Stimulated activated CD4-positive, alpha-beta T cell treated with anti-CD3 and anti-CD28 coated beads, Interleukin-2, amount 100 ng/mL, for 4 hours (primary cell): ENCODE data around the gene ACAP3.

Experiments
- DNase-seq: peaks from one replicate; pipeline ENCODE4 v3.0.0-alpha.2; 2020; ENCODE audit warnings: low read depth

The ACAP3 gene

GRCh38 chr1:1344655-1345361 is 37.1 kb upstream of the ACAP3 start:
- peak; percentile 54 for DNase-seq

GRCh38 chr1:1343811-1344421 is 36.2 kb upstream of the ACAP3 start:
- no peak for DNase-seq

DNA sequence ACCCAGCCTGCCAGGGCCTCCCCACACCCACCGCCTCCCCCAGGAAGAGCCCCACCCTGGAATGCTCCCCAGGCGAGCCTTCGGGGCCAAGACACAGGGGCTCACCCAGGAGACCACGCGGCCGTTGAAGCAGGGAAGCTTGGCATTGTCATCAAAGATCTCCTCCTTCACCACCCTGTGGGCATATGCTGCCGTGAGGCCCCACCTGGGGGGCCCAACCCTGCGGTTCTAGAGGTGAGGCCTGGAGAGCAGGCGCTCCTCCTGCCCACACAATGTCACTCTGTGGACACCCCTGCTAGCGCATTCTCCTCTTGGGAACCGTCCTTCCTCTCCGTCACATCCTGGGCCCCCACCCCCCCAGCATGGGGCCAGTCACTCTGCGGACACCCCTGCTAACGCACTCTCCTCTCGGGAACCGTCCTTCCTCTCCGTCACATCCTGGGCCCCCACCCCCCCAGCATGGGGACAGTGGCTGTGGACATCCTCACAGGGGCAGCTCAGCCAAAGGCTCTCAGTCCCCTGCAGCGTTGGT is 34.9 kb upstream of the ACAP3 start:
- DNase-seq, result no peak

DNA sequence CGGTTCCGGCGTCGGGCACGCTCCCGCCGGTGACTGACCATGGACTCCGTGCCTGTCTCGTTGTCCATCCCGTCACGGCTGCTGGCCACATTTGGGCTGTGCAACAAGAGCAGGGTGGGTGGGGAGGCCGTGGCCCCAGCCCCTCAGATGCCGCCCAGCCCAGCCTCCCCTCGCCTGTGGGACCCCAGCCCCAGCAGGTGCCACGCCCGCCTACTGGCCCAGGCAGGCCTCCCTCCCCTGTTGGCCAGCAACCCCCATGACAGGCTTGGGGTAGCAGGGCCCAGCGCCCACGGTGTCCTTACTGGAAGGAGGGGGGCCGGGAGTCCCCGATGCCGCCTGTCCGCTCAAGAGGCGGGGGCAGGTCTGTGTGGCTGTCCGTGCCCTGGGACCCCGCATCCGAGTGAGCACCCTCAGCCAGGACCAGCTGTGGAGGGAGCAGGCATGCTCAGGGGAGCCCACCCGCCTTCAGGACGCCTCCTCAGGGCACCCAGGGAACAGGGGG is 34.4 kb upstream of the ACAP3 start:
- DNase-seq, result no peak

DNA sequence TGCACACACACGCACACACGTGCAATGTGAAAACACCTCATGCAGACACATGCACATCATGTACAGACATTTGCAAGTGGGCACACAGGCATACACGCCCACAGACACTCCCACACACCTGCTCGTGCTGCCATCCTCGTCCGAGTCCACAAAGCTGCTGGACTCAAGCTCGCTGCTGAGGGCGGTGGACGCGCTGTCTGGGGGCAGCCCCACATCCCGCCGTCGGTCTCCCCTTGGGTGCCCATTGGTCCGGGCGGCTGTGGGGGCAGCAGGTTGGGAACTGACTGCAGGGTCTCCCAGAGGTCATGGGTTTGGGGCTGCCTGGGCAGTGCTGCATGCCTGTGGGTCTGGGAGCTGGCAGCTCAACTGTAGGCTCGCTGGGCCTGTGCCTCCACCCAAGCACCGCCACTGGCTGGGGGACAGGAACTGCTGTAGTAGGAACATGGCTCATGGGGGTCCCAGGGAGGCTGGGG is 33.9 kb upstream of the ACAP3 start:
- DNase-seq, result no peak

DNA sequence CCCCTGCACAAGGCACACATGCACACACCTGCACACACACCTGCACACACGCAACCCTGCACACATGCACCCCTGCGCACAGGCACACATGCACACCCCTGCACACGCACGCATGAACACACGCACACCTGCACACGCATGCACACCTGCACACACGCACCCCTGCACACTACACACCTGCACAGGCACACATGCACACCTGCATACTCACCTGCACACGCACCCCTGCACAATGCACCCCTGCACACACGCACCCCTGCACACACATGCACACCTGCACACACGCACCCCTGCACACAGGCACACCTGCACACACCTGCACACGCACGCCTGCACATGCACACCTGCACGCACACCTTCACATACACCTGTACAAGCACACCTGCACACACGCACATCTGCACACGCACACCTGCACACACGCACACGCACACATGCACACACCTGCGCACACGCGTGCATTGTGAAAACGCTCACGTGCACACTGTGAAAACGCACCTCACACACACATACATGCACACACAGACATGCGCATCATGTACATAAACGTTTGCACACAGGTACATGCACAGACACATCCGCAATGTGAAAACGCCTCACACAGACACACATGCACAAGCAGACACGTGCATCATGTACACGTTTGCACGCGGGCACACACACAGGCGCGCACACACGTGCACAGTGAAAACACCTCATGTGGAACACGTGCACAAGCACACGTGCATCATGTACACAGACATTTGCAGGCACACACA is 33.2 kb upstream of the ACAP3 start:
- DNase-seq, result no peak

DNA sequence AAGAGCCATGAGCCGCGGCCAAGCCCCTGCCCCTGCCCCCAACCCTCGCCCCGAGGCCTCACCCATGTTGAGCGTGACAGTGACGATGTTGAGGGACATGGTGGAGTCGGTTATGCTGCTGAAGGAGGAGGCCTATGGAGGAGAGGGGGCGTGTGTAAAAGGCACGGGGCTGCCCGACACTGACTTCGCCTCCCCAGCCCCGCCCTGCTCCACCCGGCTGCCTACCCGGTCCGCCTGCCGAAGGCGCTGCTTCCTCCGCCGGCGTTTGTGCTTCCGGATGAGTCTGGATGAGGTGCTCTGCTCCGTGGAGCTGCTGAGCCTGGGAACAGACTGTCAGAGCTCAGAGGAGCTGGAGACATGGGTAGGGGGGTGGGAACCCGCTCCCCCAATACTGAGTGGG is 32.5 kb upstream of the ACAP3 start:
- no peak for DNase-seq

DNA sequence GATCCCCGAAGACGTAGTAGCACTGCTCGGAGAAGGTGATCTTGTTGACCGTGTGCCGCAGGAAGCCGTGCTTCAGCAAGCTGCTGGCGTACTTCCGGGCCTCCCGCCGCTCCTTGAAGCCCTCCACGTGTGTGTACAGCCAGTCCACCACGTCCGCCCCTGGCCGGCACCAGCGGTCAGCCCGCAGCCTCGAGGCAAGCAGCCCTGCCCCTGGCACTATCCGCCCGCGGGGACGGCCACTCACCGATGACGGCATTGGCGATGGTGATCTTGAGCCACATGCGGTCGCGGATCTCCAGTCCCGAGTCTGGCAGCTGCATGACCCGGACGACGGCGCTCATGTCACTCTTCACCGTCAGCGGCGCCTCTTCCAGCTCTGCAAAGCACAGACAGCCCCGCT is 30.5 kb upstream of the ACAP3 start:
- no peak for DNase-seq

DNA sequence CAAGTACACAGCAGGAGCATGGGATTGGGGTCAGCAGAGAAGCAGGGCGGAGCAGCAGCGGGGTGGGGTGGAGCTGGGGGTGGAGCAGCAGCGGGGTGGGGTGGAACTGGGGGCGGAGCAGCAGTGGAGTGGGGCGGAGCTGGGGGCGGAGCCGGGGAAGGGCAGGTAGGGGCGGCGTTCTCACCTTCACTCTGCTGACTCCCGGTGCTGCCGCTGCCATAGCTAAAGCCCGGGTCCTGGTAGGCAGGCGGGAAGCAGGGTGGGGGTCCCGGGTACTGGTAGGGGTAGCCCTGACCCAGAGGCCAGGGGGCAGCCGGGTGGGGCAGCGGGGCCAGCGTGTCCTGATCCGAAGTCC is 30.0 kb upstream of the ACAP3 start:
- no peak for DNase-seq

DNA sequence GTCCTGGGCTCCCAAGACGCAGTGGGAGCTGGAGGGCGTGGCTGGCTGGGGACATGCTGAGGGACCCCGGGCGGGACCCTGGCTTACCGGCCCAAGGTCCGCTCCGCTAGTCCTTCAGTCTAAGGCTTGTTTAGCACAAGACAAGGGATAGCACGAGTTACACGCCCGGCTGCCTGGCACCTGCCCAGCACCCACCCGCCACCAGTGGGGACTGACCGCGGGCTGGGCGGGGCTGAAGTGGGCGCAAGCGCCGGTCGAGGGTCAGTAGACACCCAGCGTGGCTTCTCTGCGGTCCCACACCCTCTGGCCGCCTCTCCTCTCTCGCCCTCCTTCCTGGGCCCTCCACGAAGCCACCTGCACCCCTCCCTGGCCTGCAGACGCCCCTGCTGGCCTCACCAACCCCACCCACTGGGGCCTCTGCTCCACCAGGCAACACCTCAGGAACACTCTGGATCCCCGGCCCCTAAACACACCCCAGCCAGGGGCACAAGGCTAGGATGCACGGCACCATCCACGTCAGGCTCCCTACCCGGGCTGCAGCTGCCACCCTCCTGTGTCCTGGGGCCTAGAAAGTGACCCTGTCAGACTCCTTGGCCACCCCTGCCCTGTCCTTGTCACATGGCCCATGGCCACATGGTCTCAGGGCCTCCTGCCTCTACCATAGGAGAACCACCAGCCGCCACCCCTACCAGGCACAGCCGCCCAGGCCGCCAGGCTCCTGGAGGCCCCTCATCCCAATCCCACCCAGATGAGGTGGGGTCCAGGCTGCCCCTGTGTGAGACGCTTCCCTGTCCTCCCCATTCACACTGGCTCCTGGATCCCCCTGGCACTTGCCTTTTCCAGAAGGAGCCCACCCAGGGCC is 29.4 kb upstream of the ACAP3 start:
- no peak for DNase-seq

GRCh38 chr1:1336446-1336845 is 28.7 kb upstream of the ACAP3 start:
- no peak for DNase-seq

DNA sequence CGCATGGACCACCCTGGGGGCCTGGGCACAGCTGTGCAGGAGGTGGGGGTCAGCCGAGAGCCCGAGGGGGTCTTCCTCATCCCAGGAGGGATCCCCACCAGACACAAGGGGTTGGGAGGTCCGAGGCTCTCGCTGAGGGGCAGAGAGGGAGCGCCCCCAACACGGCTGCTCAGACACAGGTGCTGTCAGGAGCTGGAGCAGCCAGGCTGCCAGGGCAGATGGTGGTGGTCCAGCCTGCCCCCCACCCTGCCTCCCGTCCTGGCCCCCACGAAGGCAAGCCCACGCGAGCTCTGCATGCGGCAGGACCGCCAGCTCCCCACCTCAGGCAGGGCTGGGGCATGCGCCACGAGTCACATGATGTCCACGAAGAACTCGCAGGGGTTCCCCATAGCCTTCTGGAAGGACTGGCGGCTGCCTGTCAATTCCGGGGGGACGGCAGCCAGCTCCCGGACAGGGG is 28.1 kb upstream of the ACAP3 start:
- no peak for DNase-seq

DNA sequence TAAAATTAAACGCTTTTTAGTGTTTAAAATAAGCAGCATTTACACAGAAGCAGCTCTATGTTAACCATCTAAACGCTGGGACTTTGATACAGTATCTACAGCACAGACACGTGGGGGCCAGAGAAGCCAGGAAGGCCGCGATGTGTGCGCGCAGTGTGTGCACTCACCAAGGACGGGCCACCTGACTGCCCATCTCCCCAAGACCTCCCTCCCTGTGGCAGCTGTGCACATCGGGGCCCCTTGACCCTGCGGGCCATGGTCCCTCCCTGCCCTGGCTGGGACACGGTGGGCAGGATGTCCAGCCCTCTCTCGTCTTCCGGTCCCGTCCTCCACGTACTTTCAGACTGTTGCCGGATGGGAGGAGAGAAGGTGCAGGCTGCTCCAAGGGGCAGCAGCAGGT is 27.6 kb upstream of the ACAP3 start:
- DNase-seq, result no peak

GRCh38 chr1:1334835-1335234 is 27.1 kb upstream of the ACAP3 start:
- DNase-seq, result no peak

- DNase-seq, result no peak
Observed at GRCh38 chr1:1333551-1334241, 26.0 kb upstream of the ACAP3 start.

- DNase-seq, result no peak
Observed at GRCh38 chr1:1332774-1333480, 25.2 kb upstream of the ACAP3 start.

DNA sequence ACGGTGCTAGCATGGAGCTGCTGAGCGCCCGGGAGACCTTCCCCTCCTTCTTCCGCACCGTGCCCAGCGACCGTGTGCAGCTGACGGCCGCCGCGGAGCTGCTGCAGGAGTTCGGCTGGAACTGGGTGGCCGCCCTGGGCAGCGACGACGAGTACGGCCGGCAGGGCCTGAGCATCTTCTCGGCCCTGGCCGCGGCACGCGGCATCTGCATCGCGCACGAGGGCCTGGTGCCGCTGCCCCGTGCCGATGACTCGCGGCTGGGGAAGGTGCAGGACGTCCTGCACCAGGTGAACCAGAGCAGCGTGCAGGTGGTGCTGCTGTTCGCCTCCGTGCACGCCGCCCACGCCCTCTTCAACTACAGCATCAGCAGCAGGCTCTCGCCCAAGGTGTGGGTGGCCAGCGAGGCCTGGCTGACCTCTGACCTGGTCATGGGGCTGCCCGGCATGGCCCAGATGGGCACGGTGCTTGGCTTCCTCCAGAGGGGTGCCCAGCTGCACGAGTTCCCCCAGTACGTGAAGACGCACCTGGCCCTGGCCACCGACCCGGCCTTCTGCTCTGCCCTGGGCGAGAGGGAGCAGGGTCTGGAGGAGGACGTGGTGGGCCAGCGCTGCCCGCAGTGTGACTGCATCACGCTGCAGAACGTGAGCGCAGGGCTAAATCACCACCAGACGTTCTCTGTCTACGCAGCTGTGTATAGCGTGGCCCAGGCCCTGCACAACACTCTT is 24.5 kb upstream of the ACAP3 start:
- no peak for DNase-seq

DNA sequence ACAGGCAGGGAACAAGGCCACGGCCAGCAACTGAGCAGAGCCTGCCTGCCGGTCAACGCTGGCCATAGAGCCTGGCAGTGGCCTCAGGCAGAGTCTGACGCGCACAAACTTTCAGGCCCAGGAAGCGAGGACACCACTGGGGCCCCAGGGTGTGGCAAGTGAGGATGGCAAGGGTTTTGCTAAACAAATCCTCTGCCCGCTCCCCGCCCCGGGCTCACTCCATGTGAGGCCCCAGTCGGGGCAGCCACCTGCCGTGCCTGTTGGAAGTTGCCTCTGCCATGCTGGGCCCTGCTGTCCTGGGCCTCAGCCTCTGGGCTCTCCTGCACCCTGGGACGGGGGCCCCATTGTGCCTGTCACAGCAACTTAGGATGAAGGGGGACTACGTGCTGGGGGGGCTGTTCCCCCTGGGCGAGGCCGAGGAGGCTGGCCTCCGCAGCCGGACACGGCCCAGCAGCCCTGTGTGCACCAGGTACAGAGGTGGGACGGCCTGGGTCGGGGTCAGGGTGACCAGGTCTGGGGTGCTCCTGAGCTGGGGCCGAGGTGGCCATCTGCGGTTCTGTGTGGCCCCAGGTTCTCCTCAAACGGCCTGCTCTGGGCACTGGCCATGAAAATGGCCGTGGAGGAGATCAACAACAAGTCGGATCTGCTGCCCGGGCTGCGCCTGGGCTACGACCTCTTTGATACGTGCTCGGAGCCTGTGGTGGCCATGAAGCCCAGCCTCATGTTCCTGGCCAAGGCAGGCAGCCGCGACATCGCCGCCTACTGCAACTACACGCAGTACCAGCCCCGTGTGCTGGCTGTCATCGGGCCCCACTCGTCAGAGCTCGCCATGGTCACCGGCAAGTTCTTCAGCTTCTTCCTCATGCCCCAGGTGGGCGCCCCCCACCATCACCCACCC is 23.6 kb upstream of the ACAP3 start, which contains the start of gene TAS1R3:
TAS1R3 (plus strand) TSS at position 213 of the 898 bp plus-strand sequence; CDS start at position 279, 66 bp downstream.
- no peak for DNase-seq
